ENCODE measurements around the gene CYP21A2. TPM values are rescaled to one million over a fixed set of nuclear protein-coding genes. Genes with fewer than 3 reads are reported as not detected.

The CYP21A2 gene
- total RNA-seq, 3 donors from 2014 or later (not counting 1 experiment from before 2014, with no cell fraction given): 0.28 to 0.43 TPM; not detected in 1

DNA sequence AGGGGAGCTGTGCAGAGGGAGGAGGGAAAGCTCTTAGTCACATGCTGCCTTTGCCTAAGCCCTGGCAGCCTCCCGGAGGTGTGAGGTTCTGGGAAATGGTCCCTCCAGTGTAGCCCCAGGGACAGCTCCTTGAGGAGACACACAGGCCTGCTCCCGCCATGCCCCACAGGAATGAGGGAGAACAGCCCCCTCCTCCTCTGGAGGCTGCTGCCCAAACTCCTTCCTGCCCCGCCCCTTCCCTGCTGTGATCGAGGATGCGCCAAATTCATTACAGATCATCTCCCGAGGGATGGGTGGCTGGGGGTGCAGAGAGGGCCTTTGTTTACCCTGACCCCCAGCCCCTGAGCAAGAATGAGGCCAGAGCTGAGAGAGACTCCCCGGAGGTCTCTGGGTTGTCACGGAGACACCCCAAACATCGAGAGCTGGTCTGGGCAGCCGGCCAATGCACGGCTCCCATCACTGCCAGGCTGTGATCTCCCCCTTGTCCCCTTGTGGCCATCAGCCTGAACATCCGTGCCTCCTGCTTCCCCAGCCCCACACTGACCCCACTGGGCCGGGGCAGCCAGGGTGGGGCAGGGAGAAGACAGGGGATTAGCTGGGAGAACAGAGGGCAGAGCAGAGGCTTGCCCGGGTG is 8.4 kb downstream of the CYP21A2 start:
- H3K27ac Mint-ChIP-seq: no peak overlapping the region

DNA sequence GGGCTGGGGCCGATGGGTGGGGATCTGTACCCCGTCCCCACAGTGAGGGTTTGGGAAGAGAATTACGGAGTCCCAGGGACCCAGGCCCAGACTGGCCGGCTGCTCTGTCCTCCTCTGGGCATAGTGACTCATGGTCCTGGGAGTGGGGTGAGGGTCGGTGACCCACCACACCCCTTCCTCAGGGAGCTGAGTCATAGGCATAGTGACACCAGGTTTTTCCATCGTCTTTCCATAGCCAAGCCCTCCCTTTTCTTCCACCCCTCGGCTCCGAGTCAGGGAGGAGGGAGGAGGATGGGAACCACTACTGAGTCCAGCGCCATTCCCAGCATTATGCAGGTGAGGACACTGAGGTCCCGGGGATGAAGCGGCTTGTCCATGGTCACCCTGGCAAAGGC is 8.9 kb downstream of the CYP21A2 start:
- DNase-seq: no peak
- H3K27me3 Mint-ChIP-seq (ENCODE audit: low read depth in 2 of 2): peaks cover 0 to 5% of the 10 kb centered on the region in 2 donors
- no peaks in the 10 kb centered on the region for H3K36me3 Mint-ChIP-seq
- Histone ChIP-seq H3K27ac (ENCODE audit: low read length) (no peak overlapping the region), H3K36me3 (ENCODE audit: control insufficient read depth, insufficient read depth, low read length) (no peaks in the 10 kb centered on the region), H3K4me1 (ENCODE audit: control insufficient read depth, insufficient read depth, low read length) (peaks cover 3% of the 10 kb centered on the region), H3K27me3 (ENCODE audit: control insufficient read depth, insufficient read depth, low read length) (no peaks in the 10 kb centered on the region), H3K9me3 (ENCODE audit: control insufficient read depth, insufficient read depth, low read length) (no peaks in the 10 kb centered on the region), H3K4me3 (ENCODE audit: low read length) (no peak overlapping the region)
- no peak for ATAC-seq
- H3K9me3 Mint-ChIP-seq: no peaks in the 10 kb centered on the region
- 89% methylated on average over 10 of the region's 11 CpGs for WGBS (ENCODE audit: insufficient coverage)
- intact Hi-C loops (cut with micrococcal nuclease): no loop called here
- no peak overlapping the region for H3K4me3 Mint-ChIP-seq
- no peak overlapping the region for H3K27ac Mint-ChIP-seq
- peaks cover 0 to 7% of the 10 kb centered on the region in 2 donors for H3K4me1 Mint-ChIP-seq
- TF ChIP-seq, protein P1, sequence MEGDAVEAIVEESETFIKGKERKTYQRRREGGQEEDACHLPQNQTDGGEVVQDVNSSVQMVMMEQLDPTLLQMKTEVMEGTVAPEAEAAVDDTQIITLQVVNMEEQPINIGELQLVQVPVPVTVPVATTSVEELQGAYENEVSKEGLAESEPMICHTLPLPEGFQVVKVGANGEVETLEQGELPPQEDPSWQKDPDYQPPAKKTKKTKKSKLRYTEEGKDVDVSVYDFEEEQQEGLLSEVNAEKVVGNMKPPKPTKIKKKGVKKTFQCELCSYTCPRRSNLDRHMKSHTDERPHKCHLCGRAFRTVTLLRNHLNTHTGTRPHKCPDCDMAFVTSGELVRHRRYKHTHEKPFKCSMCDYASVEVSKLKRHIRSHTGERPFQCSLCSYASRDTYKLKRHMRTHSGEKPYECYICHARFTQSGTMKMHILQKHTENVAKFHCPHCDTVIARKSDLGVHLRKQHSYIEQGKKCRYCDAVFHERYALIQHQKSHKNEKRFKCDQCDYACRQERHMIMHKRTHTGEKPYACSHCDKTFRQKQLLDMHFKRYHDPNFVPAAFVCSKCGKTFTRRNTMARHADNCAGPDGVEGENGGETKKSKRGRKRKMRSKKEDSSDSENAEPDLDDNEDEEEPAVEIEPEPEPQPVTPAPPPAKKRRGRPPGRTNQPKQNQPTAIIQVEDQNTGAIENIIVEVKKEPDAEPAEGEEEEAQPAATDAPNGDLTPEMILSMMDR (IDR thresholded peaks at IDR 0.05): no peak

More for the DNA sequence above, 8.4 kb downstream of the CYP21A2 start:
- Mint-ChIP-seq H3K9me3 (no peaks in the 10 kb centered on the region), H3K36me3 (no peaks in the 10 kb centered on the region), H3K4me1 (peaks cover 0 to 7% of the 10 kb centered on the region in 2 donors), H3K27me3 (ENCODE audit: low read depth in 2 of 2) (peaks cover 0 to 3% of the 10 kb centered on the region in 2 donors), H3K4me3 (no peak overlapping the region)
- TF ChIP-seq, protein P1 (IDR thresholded peaks at IDR 0.05): no peak
- Histone ChIP-seq H3K27ac (ENCODE audit: low read length) (no peak overlapping the region), H3K9me3 (ENCODE audit: control insufficient read depth, insufficient read depth, low read length) (no peaks in the 10 kb centered on the region), H3K27me3 (ENCODE audit: control insufficient read depth, insufficient read depth, low read length) (no peaks in the 10 kb centered on the region), H3K36me3 (ENCODE audit: control insufficient read depth, insufficient read depth, low read length) (no peaks in the 10 kb centered on the region), H3K4me3 (ENCODE audit: low read length) (no peak overlapping the region), H3K4me1 (ENCODE audit: control insufficient read depth, insufficient read depth, low read length) (peaks cover 3% of the 10 kb centered on the region)
- no peak for DNase-seq
- ATAC-seq: no peak
- WGBS (ENCODE audit: insufficient coverage): 76% methylated on average over 14 of the region's 14 CpGs
- intact Hi-C loops (cut with micrococcal nuclease): no loop called here

DNA sequence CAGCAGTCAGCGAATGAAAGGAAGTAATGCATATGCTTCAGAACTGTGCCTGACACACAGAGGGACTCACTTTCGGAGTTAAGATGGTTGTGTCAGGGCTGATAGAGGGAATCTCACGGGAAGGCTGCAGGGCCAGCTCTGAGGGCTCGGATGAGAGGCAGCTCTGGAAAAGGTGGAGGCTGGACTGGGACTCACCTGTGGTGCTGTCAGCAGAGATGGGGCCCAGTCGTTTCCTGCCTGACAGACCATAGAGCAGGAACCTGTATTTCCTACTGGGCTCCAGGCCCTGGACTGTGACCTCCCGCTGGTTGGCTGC is 9.3 kb downstream of the CYP21A2 start:
- no peaks in the 10 kb centered on the region for H3K9me3 ChIP-seq (ENCODE audit: control insufficient read depth, insufficient read depth, low read length)
- no peaks in the 10 kb centered on the region for H3K36me3 ChIP-seq (ENCODE audit: control insufficient read depth, insufficient read depth, low read length)
- no peak overlapping the region for H3K27ac ChIP-seq (ENCODE audit: low read length)
- Mint-ChIP-seq H3K4me3 (no peak overlapping the region), H3K36me3 (no peaks in the 10 kb centered on the region), H3K4me1 (peaks cover 0 to 7% of the 10 kb centered on the region in 2 donors), H3K27ac (no peak overlapping the region), H3K27me3 (ENCODE audit: low read depth in 2 of 2) (peaks cover 0 to 5% of the 10 kb centered on the region in 2 donors), H3K9me3 (no peaks in the 10 kb centered on the region)
- ATAC-seq (no peak), DNase-seq (no peak)
- H3K4me3 ChIP-seq (ENCODE audit: low read length): no peak overlapping the region
- intact Hi-C loops (cut with micrococcal nuclease): no loop called here
- no peaks in the 10 kb centered on the region for H3K27me3 ChIP-seq (ENCODE audit: control insufficient read depth, insufficient read depth, low read length)
- TF ChIP-seq, protein P1 (IDR thresholded peaks at IDR 0.05): no peak
- H3K4me1 ChIP-seq (ENCODE audit: control insufficient read depth, insufficient read depth, low read length): peaks cover 3% of the 10 kb centered on the region
- 76% methylated on average over 6 of the region's 6 CpGs for WGBS (ENCODE audit: insufficient coverage)
